OCI-LY7 (cell line): Measurements from ENCODE around the gene CDH7. TPM values are rescaled to one million over a fixed set of nuclear protein-coding genes. Genes with fewer than 3 reads are reported as not detected.

Experiments
- BruUV-seq: library from RNA; stranded (reverse); fragments of 400-500 nt; replicated peaks from 2 replicates; lab custom pipeline; 2021; lab: Mats Ljungman, UMichigan
- CTCF ChIA-PET: fragments of 300-600 bp; sonication (Branson Sonifier 250); formaldehyde crosslinking; loops from one replicate; lab custom pipeline; 2022; ENCODE audit warnings: antibody characterized with exemption; ENCODE audit not compliant: unreplicated experiment; lab: Charles Lee
- POLR2A ChIA-PET: fragments of 300-600 bp; sonication (Branson Sonifier 250); formaldehyde crosslinking; loops from one replicate; lab custom pipeline; 2022; ENCODE audit warnings: antibody characterized with exemption; lab: Charles Lee
- DNase-seq: peaks from one replicate; pipeline ENCODE4 v3.0.0-alpha.2; 2015; ENCODE audit warnings: low spot score
- H2AFZ ChIP-seq: fragments of 200-600 bp; sonication (generic), shearing (Covaris generic); 2 replicates; pipeline ENCODE4 v1.6.1; 2014; ENCODE audit warnings: mild to moderate bottlenecking, antibody characterized with exemption, low read length, moderate library complexity
- H3K27ac ChIP-seq: fragments of 200-600 bp; sonication (generic); 2 replicates; pipeline ENCODE4 v1.5.1; 2014; ENCODE audit warnings: mixed run types, low read depth, mild to moderate bottlenecking, moderate library complexity, low read length, inconsistent platforms; ENCODE audit not compliant: poor library complexity, severe bottlenecking
- H3K36me3 ChIP-seq: fragments of 200-600 bp; sonication (generic); 2 replicates; pipeline ENCODE4 v1.6.1; 2014; ENCODE audit warnings: mild to moderate bottlenecking, antibody characterized with exemption, low read length, moderate library complexity, mixed read lengths; ENCODE audit not compliant: insufficient read depth
- H3K4me1 ChIP-seq: fragments of 200-600 bp; sonication (generic); 2 replicates; pipeline ENCODE4 v1.5.1; 2014; ENCODE audit warnings: mild to moderate bottlenecking, low read length; ENCODE audit not compliant: insufficient read depth, poor library complexity, severe bottlenecking
- H3K4me2 ChIP-seq: fragments of 200-600 bp; sonication (generic); 2 replicates; pipeline ENCODE4 v1.6.1; 2014; ENCODE audit warnings: mild to moderate bottlenecking, low read length
- H3K4me3 ChIP-seq: fragments of 200-600 bp; sonication (generic); 2 replicates; pipeline ENCODE4 v1.5.1; 2014; ENCODE audit warnings: mild to moderate bottlenecking, low read depth, low read length; ENCODE audit not compliant: poor library complexity, severe bottlenecking
- H3K79me2 ChIP-seq: fragments of 200-600 bp; sonication (generic); 2 replicates; pipeline ENCODE4 v1.6.1; 2016; ENCODE audit warnings: low read depth, mild to moderate bottlenecking, low read length, moderate library complexity, mixed read lengths; ENCODE audit not compliant: insufficient read depth
- H3K9me2 ChIP-seq: fragments of 200-600 bp; sonication (generic); 2 replicates; pipeline ENCODE4 v1.6.1; 2016; ENCODE audit warnings: mild to moderate bottlenecking, low read length, mixed read lengths; ENCODE audit not compliant: insufficient read depth
- H3K9me3 ChIP-seq: fragments of 200-600 bp; sonication (generic); 2 replicates; pipeline ENCODE4 v1.6.1; 2014; ENCODE audit warnings: mild to moderate bottlenecking, mixed run types, low read length, mixed read lengths
- H4K20me1 ChIP-seq: fragments of 200-600 bp; sonication (generic); 2 replicates; pipeline ENCODE4 v1.6.1; 2014; ENCODE audit warnings: mild to moderate bottlenecking, antibody characterized with exemption, low read length, moderate library complexity, mixed read lengths; ENCODE audit not compliant: insufficient read depth
- EZH2phosphoT487 ChIP-seq: fragments of 200-600 bp; sonication (generic); IDR thresholded peaks from 2 replicates; pipeline ENCODE4 v1.6.1; 2018; ENCODE audit warnings: low read depth, borderline replicate concordance, mild to moderate bottlenecking, mixed run types, antibody characterized with exemption, low read length, moderate library complexity, mixed read lengths
- intact Hi-C: fragments of 100-400 bp; cut with micrococcal nuclease; formaldehyde crosslinking; loops from one replicate; pipeline ENCODE4 v1.10.0; 2022; ENCODE audit not compliant: unreplicated experiment
- total RNA-seq, 2 experiments: library from RNA; depleted of rRNA in 1 of 2; stranded (reverse); fragments of >200 nt in 1 of 2; shearing (Covaris generic) in 1 of 2; gene quantifications; 2 replicates each; pipeline ENCODE4 v1.2.3, GENCODE V29; 2014 to 2022
- TF ChIP-seq, protein P1 (sequence below): fragments of 200-600 bp; sonication (generic); conservative IDR thresholded peaks from 2 replicates; pipeline ENCODE4 v1.5.1; 2014; ENCODE audit warnings: mild to moderate bottlenecking, antibody characterized with exemption, low read length, moderate library complexity, mixed read lengths

The CDH7 gene
- total RNA-seq, 2 experiments from 2014 or later: not detected

DNA sequence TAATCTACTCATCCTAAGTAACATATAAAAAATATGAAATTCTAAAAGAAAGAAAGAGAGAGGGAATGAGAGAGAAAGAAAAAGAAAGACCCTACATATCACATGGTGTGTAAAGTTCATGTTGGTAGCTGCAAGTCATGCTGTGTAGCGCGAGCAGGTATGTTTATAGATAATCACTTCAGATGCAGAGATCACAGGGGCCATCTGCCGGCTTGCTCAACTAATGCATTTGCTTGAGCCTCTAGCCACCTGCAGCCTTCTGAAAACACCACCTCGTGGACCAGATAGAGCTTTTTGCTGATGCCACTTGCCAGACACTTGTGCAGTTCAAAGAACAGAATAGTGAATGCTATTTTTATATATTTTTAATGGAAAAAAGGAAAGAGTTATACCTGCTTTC, 37.6 kb downstream of the CDH7 start:
- H2AFZ ChIP-seq: no peak overlapping the region
- no peaks in the 10 kb centered on the region for H4K20me1 ChIP-seq
- no TSS peak for BruUV-seq
- no peak overlapping the region for H3K27ac ChIP-seq
- H3K9me2 ChIP-seq: no peaks in the 10 kb centered on the region
- H3K4me1 ChIP-seq: no peaks in the 10 kb centered on the region
- H3K9me3 ChIP-seq: no peaks in the 10 kb centered on the region
- intact Hi-C loops: no loop called here
- TF ChIP-seq, protein P1, sequence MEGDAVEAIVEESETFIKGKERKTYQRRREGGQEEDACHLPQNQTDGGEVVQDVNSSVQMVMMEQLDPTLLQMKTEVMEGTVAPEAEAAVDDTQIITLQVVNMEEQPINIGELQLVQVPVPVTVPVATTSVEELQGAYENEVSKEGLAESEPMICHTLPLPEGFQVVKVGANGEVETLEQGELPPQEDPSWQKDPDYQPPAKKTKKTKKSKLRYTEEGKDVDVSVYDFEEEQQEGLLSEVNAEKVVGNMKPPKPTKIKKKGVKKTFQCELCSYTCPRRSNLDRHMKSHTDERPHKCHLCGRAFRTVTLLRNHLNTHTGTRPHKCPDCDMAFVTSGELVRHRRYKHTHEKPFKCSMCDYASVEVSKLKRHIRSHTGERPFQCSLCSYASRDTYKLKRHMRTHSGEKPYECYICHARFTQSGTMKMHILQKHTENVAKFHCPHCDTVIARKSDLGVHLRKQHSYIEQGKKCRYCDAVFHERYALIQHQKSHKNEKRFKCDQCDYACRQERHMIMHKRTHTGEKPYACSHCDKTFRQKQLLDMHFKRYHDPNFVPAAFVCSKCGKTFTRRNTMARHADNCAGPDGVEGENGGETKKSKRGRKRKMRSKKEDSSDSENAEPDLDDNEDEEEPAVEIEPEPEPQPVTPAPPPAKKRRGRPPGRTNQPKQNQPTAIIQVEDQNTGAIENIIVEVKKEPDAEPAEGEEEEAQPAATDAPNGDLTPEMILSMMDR: no peak
- no peak for TF ChIP-seq EZH2phosphoT487
- ChIA-PET POLR2A (no interaction called here), CTCF (no interaction called here)
- no peak for DNase-seq
- no peaks in the 10 kb centered on the region for H3K79me2 ChIP-seq
- H3K4me3 ChIP-seq: no peak overlapping the region
- no peak overlapping the region for H3K4me2 ChIP-seq
- H3K36me3 ChIP-seq: no peaks in the 10 kb centered on the region

DNA sequence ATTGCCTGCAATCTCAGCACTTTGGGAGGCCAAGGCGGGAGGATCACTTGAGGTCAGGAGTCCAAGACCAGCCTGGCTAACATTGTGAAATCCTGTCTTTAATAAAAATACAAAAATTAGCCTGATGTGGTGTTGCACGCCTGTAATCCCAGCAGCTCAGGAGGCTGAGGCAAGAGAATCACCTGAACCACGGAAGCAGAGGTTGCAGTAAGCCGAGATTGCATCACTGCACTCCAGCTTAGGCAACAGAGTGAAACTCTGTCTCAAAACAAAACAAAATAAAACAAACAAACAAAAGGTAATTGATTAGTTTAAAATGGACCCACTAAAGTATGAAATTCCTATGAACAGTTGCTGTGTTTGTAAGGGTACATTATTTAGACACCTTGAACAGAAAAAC, 39.8 kb downstream of the CDH7 start:
- intact Hi-C loops: no loop called here
- BruUV-seq: no TSS peak

DNA sequence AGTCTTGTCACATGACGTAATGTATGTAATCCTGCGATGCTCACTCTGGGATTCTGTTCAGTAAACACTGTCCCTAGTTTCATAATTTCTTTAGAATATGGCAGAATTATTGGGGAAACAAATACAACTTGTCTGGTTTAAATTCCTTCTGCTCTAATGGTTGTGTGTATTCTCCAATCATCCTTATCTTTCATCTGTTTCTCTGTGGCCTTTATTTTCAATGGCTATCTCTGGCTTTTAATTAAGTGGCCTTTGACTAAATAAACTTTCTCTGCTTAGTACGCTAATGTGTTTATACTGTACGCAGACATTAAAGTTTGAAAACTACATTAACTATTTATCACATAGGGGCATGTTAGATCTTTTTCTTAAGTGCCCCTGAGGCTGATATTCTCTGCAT, 40.9 kb downstream of the CDH7 start:
- no peaks in the 10 kb centered on the region for H3K79me2 ChIP-seq
- H3K4me3 ChIP-seq: no peak overlapping the region
- no peaks in the 10 kb centered on the region for H3K36me3 ChIP-seq
- no peaks in the 10 kb centered on the region for H3K9me2 ChIP-seq
- no peak overlapping the region for H3K4me2 ChIP-seq
- no peak for DNase-seq
- H3K27ac ChIP-seq: no peak overlapping the region
- intact Hi-C loops: no loop called here
- no TSS peak for BruUV-seq
- no peaks in the 10 kb centered on the region for H4K20me1 ChIP-seq
- POLR2A ChIA-PET: no interaction called here
- H3K9me3 ChIP-seq: no peaks in the 10 kb centered on the region
- no peak overlapping the region for H2AFZ ChIP-seq
- no peaks in the 10 kb centered on the region for H3K4me1 ChIP-seq
- TF ChIP-seq EZH2phosphoT487: no peak
- TF ChIP-seq, protein P1: no peak
- CTCF ChIA-PET: no interaction called here

More for the DNA sequence above, 39.8 kb downstream of the CDH7 start:
- H3K9me2 ChIP-seq: no peaks in the 10 kb centered on the region
- no peak for TF ChIP-seq EZH2phosphoT487
- TF ChIP-seq, protein P1: no peak
- no peak overlapping the region for H2AFZ ChIP-seq
- no peaks in the 10 kb centered on the region for H3K79me2 ChIP-seq
- no peak overlapping the region for H3K27ac ChIP-seq
- no peaks in the 10 kb centered on the region for H4K20me1 ChIP-seq
- H3K4me3 ChIP-seq: no peak overlapping the region
- CTCF ChIA-PET: no interaction called here
- POLR2A ChIA-PET: interaction anchor here (0.7 kb wide), 1 partner anchor 763 kb away, joined by 6 read pairs; no protein-coding TSS in a partner anchor
- no peaks in the 10 kb centered on the region for H3K36me3 ChIP-seq
- no peaks in the 10 kb centered on the region for H3K9me3 ChIP-seq
- H3K4me2 ChIP-seq: no peak overlapping the region
- no peaks in the 10 kb centered on the region for H3K4me1 ChIP-seq
- no peak for DNase-seq
